ENCODE data around the gene GOLT1B. TPM values are rescaled to one million over a fixed set of nuclear protein-coding genes. Genes with fewer than 3 reads are reported as not detected.

The GOLT1B gene
- total and polyA plus RNA-seq, 5 donors: 16.8 to 27.9 (median 19.5) TPM

DNA sequence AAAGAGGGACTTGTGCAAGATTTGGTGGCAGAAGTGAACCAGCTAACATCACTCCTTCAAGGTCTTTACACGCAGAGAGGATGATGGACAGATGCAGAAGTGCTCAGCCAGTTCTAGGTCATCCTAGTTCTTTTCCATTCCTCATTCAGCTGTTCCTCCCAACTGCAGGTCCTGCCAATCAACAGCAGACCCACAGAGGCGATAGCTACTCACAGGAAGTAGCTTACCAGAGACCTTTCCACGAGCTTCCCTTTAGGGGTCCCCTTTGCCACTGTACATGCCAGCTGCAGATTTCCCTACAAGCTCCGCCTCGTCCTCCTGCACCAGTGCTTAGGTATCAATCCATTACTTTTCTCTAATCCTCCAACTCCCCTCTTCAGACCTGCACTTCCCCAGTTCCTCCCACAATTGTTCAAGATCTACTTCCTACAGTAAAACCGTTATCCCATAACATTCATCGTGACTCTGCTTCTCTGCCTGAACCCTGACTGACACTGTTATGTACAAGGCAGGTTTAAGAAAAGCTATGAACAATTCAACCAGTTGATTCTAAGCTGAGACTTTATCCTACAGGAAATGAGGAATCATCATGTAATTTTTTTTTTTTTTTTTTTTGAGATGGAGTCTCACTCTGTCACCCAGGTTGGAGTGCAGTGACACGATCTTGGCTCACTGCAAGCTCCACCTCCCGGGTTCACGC lies 22.7 kb upstream of the GOLT1B start:
- Histone ChIP-seq H3K9me3 (ENCODE audit: control insufficient read depth, low read length) (no peaks in the 10 kb centered on the region), H3K27ac (ENCODE audit: low read length) (no peak overlapping the region), H3K27me3 (ENCODE audit: control insufficient read depth, insufficient read depth) (no peaks in the 10 kb centered on the region), H3K4me3 (ENCODE audit: low read length) (no peak overlapping the region), H3K4me1 (ENCODE audit: control insufficient read depth, insufficient read depth, low read length) (no peaks in the 10 kb centered on the region)
- no peak for DNase-seq
- WGBS: 87% methylated on average over 10 of the region's 10 CpGs
- no peak for ATAC-seq
- intact Hi-C loops (cut with DNase I): no loop called here

GRCh38 chr12:21483531-21483930 lies 18.1 kb upstream of the GOLT1B start:
- no peaks in the 10 kb centered on the region for H3K9me3 ChIP-seq (ENCODE audit: control insufficient read depth, low read length)
- ATAC-seq: no peak
- H3K4me1 ChIP-seq (ENCODE audit: control insufficient read depth, insufficient read depth, low read length): no peaks in the 10 kb centered on the region
- no peaks in the 10 kb centered on the region for H3K27me3 ChIP-seq (ENCODE audit: control insufficient read depth, insufficient read depth)
- no peak overlapping the region for H3K27ac ChIP-seq (ENCODE audit: low read length)
- intact Hi-C loops (cut with DNase I): no loop called here
- DNase-seq: no peak
- no peak overlapping the region for H3K4me3 ChIP-seq (ENCODE audit: low read length)
- 85% methylated on average over 3 of the region's 3 CpGs for WGBS

GRCh38 chr12:21485998-21486397 lies 15.6 kb upstream of the GOLT1B start:
- H3K9me3 ChIP-seq (ENCODE audit: control insufficient read depth, low read length): no peaks in the 10 kb centered on the region
- no peak for DNase-seq
- H3K4me3 ChIP-seq (ENCODE audit: low read length): no peak overlapping the region
- H3K27me3 ChIP-seq (ENCODE audit: control insufficient read depth, insufficient read depth): no peaks in the 10 kb centered on the region
- ATAC-seq: no peak
- H3K27ac ChIP-seq (ENCODE audit: low read length): no peak overlapping the region
- intact Hi-C loops (cut with DNase I): no loop called here
- no peaks in the 10 kb centered on the region for H3K4me1 ChIP-seq (ENCODE audit: control insufficient read depth, insufficient read depth, low read length)

DNA sequence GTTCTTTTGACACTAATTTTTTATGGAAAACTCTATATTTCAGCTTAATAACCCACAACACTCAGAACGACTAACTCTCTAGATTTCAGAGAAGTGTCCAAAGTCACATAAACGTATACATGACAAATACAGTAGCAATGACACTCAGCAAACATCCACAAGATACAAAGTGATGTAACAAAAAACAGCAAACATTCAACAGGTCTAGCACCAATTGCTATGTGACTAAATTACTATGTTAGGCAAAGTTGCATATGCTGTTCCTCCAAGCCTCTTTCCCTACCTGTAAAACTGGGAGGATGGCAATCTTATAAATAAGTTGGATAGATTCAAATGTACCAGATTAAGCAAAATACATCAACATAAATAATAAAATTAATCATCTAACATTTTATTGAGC lies 1.8 kb upstream of the GOLT1B start:
- intact Hi-C loops (cut with DNase I): no loop called here
- Histone ChIP-seq H3K27me3 (ENCODE audit: control insufficient read depth, insufficient read depth) (no peaks in the 10 kb centered on the region), H3K27ac (ENCODE audit: low read length) (no peak overlapping the region), H3K9me3 (ENCODE audit: control insufficient read depth, low read length) (no peaks in the 10 kb centered on the region), H3K4me3 (ENCODE audit: low read length) (no peak overlapping the region), H3K4me1 (ENCODE audit: control insufficient read depth, insufficient read depth, low read length) (peaks cover 3% of the 10 kb centered on the region)
- 77% methylated on average over 2 of the region's 2 CpGs for WGBS
- no peak for ATAC-seq
- no peak for DNase-seq

GRCh38 chr12:21500786-21501257 lies 767 bp upstream of the GOLT1B start:
- Histone ChIP-seq H3K9me3 (ENCODE audit: control insufficient read depth, low read length) (no peaks in the 10 kb centered on the region), H3K4me1 (ENCODE audit: control insufficient read depth, insufficient read depth, low read length) (peaks cover 3% of the 10 kb centered on the region), H3K27me3 (ENCODE audit: control insufficient read depth, insufficient read depth) (no peaks in the 10 kb centered on the region), H3K27ac (ENCODE audit: low read length) (peak overlapping the region; percentile 94), H3K4me3 (ENCODE audit: low read length) (peak overlapping the region; percentile 95)
- intact Hi-C loops (cut with DNase I): no loop called here
- DNase-seq: no peak
- ATAC-seq: no peak
- 5% methylated on average over 8 of the region's 8 CpGs for whole genome bisulfite sequencing

DNA sequence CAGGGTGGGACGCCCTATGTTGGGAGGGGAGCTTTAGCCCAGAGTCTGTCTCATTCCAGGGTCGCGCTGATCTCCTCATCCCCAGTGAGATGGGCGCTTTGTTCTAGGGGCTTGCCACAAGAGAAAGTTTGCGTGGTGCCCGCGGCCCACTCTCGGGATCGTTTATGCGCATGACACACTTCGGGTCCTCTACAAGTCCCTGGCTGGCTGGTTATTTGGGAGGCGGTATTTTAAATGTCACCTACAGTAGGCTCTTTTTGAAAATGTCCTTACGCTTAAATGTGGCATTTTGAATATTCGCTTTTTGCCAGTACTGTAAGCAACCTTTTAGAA lies 541 bp downstream of the GOLT1B start:
- WGBS: under 1% methylated on average over 14 of the region's 14 CpGs
- intact Hi-C loops (cut with DNase I): no loop called here
- Histone ChIP-seq H3K9me3 (ENCODE audit: control insufficient read depth, low read length) (no peaks in the 10 kb centered on the region), H3K4me3 (ENCODE audit: low read length) (peak overlapping the region; percentile 94), H3K27ac (ENCODE audit: low read length) (peak overlapping the region; percentile 79), H3K27me3 (ENCODE audit: control insufficient read depth, insufficient read depth) (no peaks in the 10 kb centered on the region), H3K4me1 (ENCODE audit: control insufficient read depth, insufficient read depth, low read length) (peaks cover 3% of the 10 kb centered on the region)
- DNase-seq (peak in 2 of 3 donors; percentile 54 to 64), ATAC-seq (peak; percentile 14 to 21)

- Histone ChIP-seq H3K9me3 (ENCODE audit: control insufficient read depth, low read length) (no peaks in the 10 kb centered on the region), H3K27ac (ENCODE audit: low read length) (no peak overlapping the region), H3K27me3 (ENCODE audit: control insufficient read depth, insufficient read depth) (no peaks in the 10 kb centered on the region), H3K4me1 (ENCODE audit: control insufficient read depth, insufficient read depth, low read length) (peaks cover 3% of the 10 kb centered on the region), H3K4me3 (ENCODE audit: low read length) (peak overlapping the region; percentile 94)
- intact Hi-C loops (cut with DNase I): no loop called here
- ATAC-seq (no peak), DNase-seq (no peak)
- WGBS: 81% methylated on average over 1 of the region's 1 CpG
These were observed 1.3 kb downstream of the GOLT1B start for GRCh38 chr12:21502872-21503271.

DNA sequence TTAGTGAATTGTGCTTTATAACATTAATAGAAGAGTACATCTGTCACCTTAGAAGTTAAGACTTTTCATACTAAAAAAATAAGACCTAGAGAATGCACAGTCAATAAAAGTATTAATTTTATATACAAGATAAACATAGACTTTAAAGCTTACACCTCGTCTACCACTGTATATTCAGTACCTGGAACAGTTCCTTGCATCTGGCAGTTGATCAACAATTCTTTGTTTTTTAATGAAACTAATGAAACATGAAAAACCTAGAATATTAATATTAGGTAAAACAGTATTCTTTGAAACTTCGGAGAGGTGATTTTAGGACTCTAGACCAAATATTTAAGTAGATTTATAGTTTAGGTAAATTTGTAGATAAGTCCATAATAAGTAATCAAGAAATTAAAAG lies 4.3 kb downstream of the GOLT1B start:
- H3K27ac ChIP-seq (ENCODE audit: low read length): no peak overlapping the region
- H3K4me1 ChIP-seq (ENCODE audit: control insufficient read depth, insufficient read depth, low read length): no peaks in the 10 kb centered on the region
- no peaks in the 10 kb centered on the region for H3K9me3 ChIP-seq (ENCODE audit: control insufficient read depth, low read length)
- intact Hi-C loops (cut with DNase I): no loop called here
- no peaks in the 10 kb centered on the region for H3K27me3 ChIP-seq (ENCODE audit: control insufficient read depth, insufficient read depth)
- 59% methylated on average over 2 of the region's 2 CpGs for WGBS
- ATAC-seq (no peak), DNase-seq (no peak)
- H3K4me3 ChIP-seq (ENCODE audit: low read length): no peak overlapping the region

DNA sequence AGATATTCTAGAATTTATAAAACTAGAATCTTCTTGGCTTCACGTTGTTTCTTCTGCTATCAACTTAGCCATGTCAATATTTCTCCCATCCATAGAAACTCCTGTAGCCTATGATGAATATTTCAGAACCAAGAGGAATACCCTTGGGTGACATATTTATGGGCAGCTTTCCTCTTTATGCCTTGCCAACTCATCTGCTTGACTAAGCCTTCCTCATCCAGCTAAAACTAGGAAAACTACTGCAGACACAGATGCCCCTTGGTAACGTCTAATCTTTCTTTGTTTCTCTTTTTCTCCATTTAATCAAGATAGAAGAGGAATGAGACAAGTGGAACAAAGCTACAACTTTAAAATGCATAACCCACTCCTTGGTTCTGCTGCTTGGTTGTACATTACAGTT lies 6.3 kb downstream of the GOLT1B start:
- DNase-seq: no peak
- ATAC-seq: no peak
- intact Hi-C loops (cut with DNase I): no loop called here
- Histone ChIP-seq H3K27me3 (ENCODE audit: control insufficient read depth, insufficient read depth) (no peaks in the 10 kb centered on the region), H3K4me3 (ENCODE audit: low read length) (no peak overlapping the region), H3K9me3 (ENCODE audit: control insufficient read depth, low read length) (no peaks in the 10 kb centered on the region), H3K27ac (ENCODE audit: low read length) (no peak overlapping the region), H3K4me1 (ENCODE audit: control insufficient read depth, insufficient read depth, low read length) (no peaks in the 10 kb centered on the region)
- 76% methylated on average over 2 of the region's 2 CpGs for WGBS

- WGBS: 47% methylated on average over 2 of the region's 2 CpGs
- H3K9me3 ChIP-seq (ENCODE audit: control insufficient read depth, low read length): no peaks in the 10 kb centered on the region
- H3K27me3 ChIP-seq (ENCODE audit: control insufficient read depth, insufficient read depth): no peaks in the 10 kb centered on the region
- no peaks in the 10 kb centered on the region for H3K4me1 ChIP-seq (ENCODE audit: control insufficient read depth, insufficient read depth, low read length)
- no peak overlapping the region for H3K27ac ChIP-seq (ENCODE audit: low read length)
- H3K4me3 ChIP-seq (ENCODE audit: low read length): no peak overlapping the region
- DNase-seq (no peak), ATAC-seq (no peak)
- intact Hi-C loops (cut with DNase I): no loop called here
These were observed 8.2 kb downstream of the GOLT1B start for GRCh38 chr12:21509768-21510167.

DNA sequence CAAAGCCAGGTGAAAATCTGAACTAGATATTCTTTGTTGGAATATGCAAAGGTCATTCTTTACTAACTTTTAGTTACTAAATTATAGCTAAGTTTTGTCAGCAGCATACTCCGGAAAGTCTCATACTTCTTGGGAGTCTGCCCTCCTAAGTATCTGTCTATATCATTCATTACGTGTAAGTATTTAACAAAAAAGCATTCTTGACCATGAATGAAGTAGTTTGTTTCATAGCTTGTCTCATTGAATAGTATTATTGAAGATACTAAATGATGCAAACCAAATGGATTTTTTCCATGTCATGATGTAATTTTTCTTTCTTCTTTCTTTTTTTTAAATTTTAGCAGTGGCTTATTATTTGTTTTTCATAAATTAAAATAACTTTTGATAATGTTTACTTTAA lies 14.7 kb downstream of the GOLT1B start:
- Histone ChIP-seq H3K4me3 (ENCODE audit: low read length) (no peak overlapping the region), H3K27me3 (ENCODE audit: control insufficient read depth, insufficient read depth) (no peaks in the 10 kb centered on the region), H3K9me3 (ENCODE audit: control insufficient read depth, low read length) (no peaks in the 10 kb centered on the region), H3K27ac (ENCODE audit: low read length) (no peak overlapping the region), H3K4me1 (ENCODE audit: control insufficient read depth, insufficient read depth, low read length) (no peaks in the 10 kb centered on the region)
- 82% methylated on average over 2 of the region's 2 CpGs for WGBS
- intact Hi-C loops (cut with DNase I): no loop called here
- ATAC-seq: no peak
- no peak for DNase-seq

DNA sequence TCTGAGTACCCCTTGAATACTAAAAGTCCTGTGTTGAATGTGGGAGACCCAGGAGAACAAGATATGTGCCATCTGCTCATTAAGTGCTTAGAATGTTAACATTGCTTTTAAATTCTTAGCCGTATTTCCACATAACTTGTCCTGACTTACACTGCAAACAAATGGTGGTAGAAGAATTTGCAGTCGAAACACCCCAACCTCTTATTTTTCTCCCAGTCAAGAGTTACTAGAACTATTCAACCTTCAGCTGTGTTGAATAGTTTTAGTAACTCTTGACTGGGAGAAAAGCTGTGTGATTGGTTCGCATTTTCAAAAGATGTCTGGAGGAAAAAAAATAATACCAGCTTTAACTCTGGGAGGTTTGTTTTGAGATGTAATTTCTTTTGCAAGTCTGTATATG lies 16.9 kb downstream of the GOLT1B start:
- H3K27ac ChIP-seq (ENCODE audit: low read length): no peak overlapping the region
- no peak overlapping the region for H3K4me3 ChIP-seq (ENCODE audit: low read length)
- DNase-seq (no peak), ATAC-seq (no peak)
- WGBS: 95% methylated on average over 3 of the region's 3 CpGs
- no peaks in the 10 kb centered on the region for H3K9me3 ChIP-seq (ENCODE audit: control insufficient read depth, low read length)
- H3K4me1 ChIP-seq (ENCODE audit: control insufficient read depth, insufficient read depth, low read length): no peaks in the 10 kb centered on the region
- intact Hi-C loops (cut with DNase I): no loop called here
- H3K27me3 ChIP-seq (ENCODE audit: control insufficient read depth, insufficient read depth): no peaks in the 10 kb centered on the region
